ENCODE results near the gene SIL1.

GRCh38 chr5:139116100-139116655, 82.0 kb downstream of the SIL1 start:
- TF ChIP-seq CHD2 (IDR thresholded peaks at IDR 0.05; ENCODE audit: low read depth, low read length) (no peak), CTCF (IDR thresholded peaks at IDR 0.05 in 2 of 3, conservative IDR thresholded peaks at IDR 0.05 in 1 of 3; ENCODE audit: insufficient read depth in 2 of 3, low read depth in 1 of 3, low read length in 3 of 3) (no peak), E2F5 (CRISPR knock-in tag; IDR thresholded peaks at IDR 0.05) (no peak), NFATC3 (IDR thresholded peaks at IDR 0.05) (no peak), SNIP1 (IDR thresholded peaks at IDR 0.05; ENCODE audit: low read depth) (no peak), TOE1 (IDR thresholded peaks at IDR 0.05; ENCODE audit: borderline replicate concordance) (no peak), TOE1 (CRISPR knock-in tag; IDR thresholded peaks at IDR 0.05; ENCODE audit: borderline replicate concordance, low read depth) (no peak), FOXM1 (IDR thresholded peaks at IDR 0.05; ENCODE audit: low read depth) (no peak), FOXM1 (CRISPR knock-in tag; IDR thresholded peaks at IDR 0.05; ENCODE audit: low read depth) (no peak), ZNF24 (IDR thresholded peaks at IDR 0.05) (no peak), CBX8 (IDR thresholded peaks at IDR 0.05; ENCODE audit: borderline replicate concordance, extremely low read depth, low read depth, low read length, poor library complexity, severe bottlenecking) (no peak), POLR2AphosphoS5 (IDR thresholded peaks at IDR 0.05; ENCODE audit: control insufficient read depth, insufficient read depth, low read depth, low read length) (no peak), MYBL2 (IDR thresholded peaks at IDR 0.05; ENCODE audit: low read depth) (no peak), MYBL2 (CRISPR knock-in tag; IDR thresholded peaks at IDR 0.05; ENCODE audit: borderline replicate concordance) (no peak)
